ENCODE measurements around the gene KATNAL1. TPM values are rescaled to one million over a fixed set of nuclear protein-coding genes. Genes with fewer than 3 reads are reported as not detected.

The KATNAL1 gene
- total and polyA plus RNA-seq, 12 donors, result 1.5 to 17.9 (median 9.4) TPM

DNA sequence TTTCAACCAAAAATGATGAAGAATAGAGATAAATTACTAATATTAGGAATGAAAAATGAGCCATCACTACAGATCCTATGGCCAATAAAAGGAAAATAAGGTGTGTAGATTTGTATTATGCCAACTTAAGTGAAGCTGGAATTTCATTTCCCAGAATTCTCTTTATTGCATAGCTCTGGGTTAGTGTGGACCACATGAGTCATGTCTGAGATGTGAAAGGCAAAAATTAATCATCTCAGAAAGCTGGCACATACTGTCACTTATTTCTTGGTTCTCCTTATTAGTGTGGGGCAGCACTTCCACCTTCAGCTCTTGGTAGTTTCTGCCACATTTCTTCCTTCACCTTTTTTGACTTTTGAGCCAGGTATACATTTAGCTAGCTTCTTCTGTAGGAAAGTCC lies 82.6 kb downstream of the KATNAL1 start:
- Histone ChIP-seq H3K27ac (no peak overlapping the region), H3K9me3 (replicated peaks in 1 of 3) (peaks cover 0 to 16% (median 0%) of the 10 kb centered on the region in 3 donors), H3K36me3 (replicated peaks in 1 of 2) (peaks cover 0 to 3% of the 10 kb centered on the region in 2 donors), H3K4me1 (replicated peaks in 1 of 2) (no peaks in the 10 kb centered on the region), H3K27me3 (no peaks in the 10 kb centered on the region), H3K4me3 (no peak overlapping the region)
- DNase-seq, result no peak
- TF ChIP-seq POLR2A (IDR thresholded peaks at IDR 0.05), result no peak
- TF ChIP-seq, protein P1, sequence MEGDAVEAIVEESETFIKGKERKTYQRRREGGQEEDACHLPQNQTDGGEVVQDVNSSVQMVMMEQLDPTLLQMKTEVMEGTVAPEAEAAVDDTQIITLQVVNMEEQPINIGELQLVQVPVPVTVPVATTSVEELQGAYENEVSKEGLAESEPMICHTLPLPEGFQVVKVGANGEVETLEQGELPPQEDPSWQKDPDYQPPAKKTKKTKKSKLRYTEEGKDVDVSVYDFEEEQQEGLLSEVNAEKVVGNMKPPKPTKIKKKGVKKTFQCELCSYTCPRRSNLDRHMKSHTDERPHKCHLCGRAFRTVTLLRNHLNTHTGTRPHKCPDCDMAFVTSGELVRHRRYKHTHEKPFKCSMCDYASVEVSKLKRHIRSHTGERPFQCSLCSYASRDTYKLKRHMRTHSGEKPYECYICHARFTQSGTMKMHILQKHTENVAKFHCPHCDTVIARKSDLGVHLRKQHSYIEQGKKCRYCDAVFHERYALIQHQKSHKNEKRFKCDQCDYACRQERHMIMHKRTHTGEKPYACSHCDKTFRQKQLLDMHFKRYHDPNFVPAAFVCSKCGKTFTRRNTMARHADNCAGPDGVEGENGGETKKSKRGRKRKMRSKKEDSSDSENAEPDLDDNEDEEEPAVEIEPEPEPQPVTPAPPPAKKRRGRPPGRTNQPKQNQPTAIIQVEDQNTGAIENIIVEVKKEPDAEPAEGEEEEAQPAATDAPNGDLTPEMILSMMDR (IDR thresholded peaks at IDR 0.05), result no peak
- intact Hi-C loops (cut with DNase I), result no loop called here

- Histone ChIP-seq H3K9me3 (replicated peaks in 1 of 3) (peaks cover 0 to 16% (median 0%) of the 10 kb centered on the region in 3 donors), H3K27ac (no peak overlapping the region), H3K27me3 (no peaks in the 10 kb centered on the region), H3K36me3 (replicated peaks in 1 of 2) (no peaks in the 10 kb centered on the region), H3K4me3 (no peak overlapping the region), H3K4me1 (replicated peaks in 1 of 2) (no peaks in the 10 kb centered on the region)
- no peak for DNase-seq
- intact Hi-C loops (cut with DNase I), result no loop called here
- WGBS, 4 donors, result 89 to 100% (median 94%) methylated on average over 3 of the region's 3 CpGs
- TF ChIP-seq, protein P1 (IDR thresholded peaks at IDR 0.05), result no peak
- no peak for TF ChIP-seq POLR2A (IDR thresholded peaks at IDR 0.05)
Measured at GRCh38 chr13:30222254-30222653, 85.1 kb downstream of the KATNAL1 start.

DNA sequence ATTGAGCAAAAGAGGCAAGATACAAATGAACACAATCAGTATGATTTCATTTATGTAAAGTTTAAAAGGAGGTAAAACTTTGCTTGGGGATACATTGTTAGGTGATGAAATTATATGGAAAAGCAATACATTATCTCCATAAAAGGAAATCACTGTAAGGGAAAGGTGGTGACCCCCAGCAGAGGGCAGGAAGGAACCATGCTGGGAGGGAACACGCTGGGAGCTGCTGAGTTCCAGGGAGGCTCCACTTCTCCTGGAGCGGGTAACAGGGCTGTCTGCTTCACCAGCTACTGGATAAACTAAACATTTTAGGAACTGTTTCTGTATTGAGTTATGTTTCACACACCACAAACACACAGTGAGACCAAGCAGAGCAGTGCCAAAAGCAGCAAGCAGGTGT lies 91.2 kb downstream of the KATNAL1 start:
- TF ChIP-seq, protein P1 (IDR thresholded peaks at IDR 0.05), result no peak
- no peak for TF ChIP-seq POLR2A (IDR thresholded peaks at IDR 0.05)
- Histone ChIP-seq H3K27me3 (no peaks in the 10 kb centered on the region), H3K9me3 (replicated peaks in 1 of 3) (no peaks in the 10 kb centered on the region), H3K4me1 (replicated peaks in 1 of 2) (no peaks in the 10 kb centered on the region), H3K36me3 (replicated peaks in 1 of 2) (no peaks in the 10 kb centered on the region), H3K27ac (no peak overlapping the region), H3K4me3 (no peak overlapping the region)
- 81 to 96% (median 84%) methylated on average over 2 of the region's 2 CpGs for WGBS, 4 donors
- intact Hi-C loops (cut with DNase I), result no loop called here
- no peak for DNase-seq

- Histone ChIP-seq H3K4me1 (replicated peaks in 1 of 2) (no peaks in the 10 kb centered on the region), H3K4me3 (no peak overlapping the region), H3K27ac (no peak overlapping the region), H3K27me3 (no peaks in the 10 kb centered on the region), H3K36me3 (replicated peaks in 1 of 2) (no peaks in the 10 kb centered on the region), H3K9me3 (replicated peaks in 1 of 3) (no peaks in the 10 kb centered on the region)
- DNase-seq, result no peak
- 89 to 94% (median 93%) methylated on average over 7 of the region's 7 CpGs for WGBS, 4 donors
- no peak for TF ChIP-seq POLR2A (IDR thresholded peaks at IDR 0.05)
- TF ChIP-seq, protein P1 (IDR thresholded peaks at IDR 0.05), result no peak
- intact Hi-C loops (cut with DNase I), result no loop called here
Measured at GRCh38 chr13:30212256-30212655, 95.1 kb downstream of the KATNAL1 start.
